ENCODE measurements around the gene PI4K2B.
"Not testable (repeated sequence)": the region's sequence is repeated elsewhere in the genome, so short reads cannot be mapped to it uniquely, and the experiment has no call there.

The PI4K2B gene

GRCh38 chr4:25306518-25307057 is 72.8 kb downstream of the PI4K2B start:
- DNase-seq (ENCODE audit: low spot score): no peak

- no peak for DNase-seq (ENCODE audit: low spot score)
Observed at GRCh38 chr4:25307596-25307995, 73.8 kb downstream of the PI4K2B start.

DNA sequence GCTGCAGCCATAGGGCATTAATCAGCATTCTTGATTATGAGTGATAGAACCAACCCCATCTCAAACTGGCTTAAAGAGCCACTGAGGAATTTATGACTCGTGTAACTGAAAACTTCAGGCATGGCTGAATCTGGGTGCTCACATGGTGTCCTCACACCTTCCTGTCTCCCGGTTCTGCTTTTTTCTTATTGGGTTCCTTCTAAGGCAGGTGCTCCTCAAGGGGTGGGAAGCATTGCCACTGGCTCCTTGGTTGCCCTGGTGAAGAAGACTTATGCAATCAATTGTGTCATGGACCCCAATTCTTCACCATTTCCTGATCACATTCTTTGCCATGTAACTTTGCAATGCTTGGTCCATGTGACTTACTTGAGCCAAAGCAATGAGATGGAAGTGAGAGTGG is 74.5 kb downstream of the PI4K2B start:
- DNase-seq (ENCODE audit: low spot score): no peak

- DNase-seq (ENCODE audit: low spot score): no peak
Observed at GRCh38 chr4:25308761-25309160, 74.9 kb downstream of the PI4K2B start.

DNA sequence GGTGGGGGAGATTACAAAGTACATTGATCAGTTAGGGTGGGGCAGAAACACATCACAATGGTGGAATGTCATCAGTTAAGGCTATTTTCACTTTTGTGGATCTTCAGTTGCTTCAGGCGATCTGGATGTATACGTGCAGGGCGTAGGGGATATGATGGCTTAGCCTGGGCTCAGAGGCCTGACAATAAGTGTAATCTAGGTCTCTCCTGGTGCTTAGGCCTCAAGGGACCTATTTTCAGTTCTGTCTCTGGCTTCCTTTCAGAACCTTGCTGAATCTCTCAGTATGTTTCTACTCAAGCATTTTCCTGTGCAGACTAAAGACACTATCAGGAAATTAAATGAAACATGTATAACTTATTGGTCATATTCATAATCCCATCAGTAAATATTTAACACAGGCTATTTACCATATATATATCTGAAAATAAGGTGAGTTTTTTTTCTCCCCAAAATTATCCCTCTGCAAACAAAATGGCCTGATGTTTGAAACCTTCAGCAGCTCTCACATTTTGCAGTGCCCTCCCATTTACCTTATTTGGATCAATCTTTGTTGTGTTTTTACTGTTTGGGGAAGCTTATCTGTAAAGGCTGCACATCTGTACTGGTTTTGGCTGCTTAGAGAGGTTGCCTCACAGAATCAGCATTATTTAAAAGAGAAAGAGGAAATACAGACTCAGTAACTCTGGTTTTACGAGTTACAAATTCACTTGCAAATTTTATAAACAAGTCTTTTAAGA is 76.4 kb downstream of the PI4K2B start:
- DNase-seq (ENCODE audit: low spot score): no peak

DNA sequence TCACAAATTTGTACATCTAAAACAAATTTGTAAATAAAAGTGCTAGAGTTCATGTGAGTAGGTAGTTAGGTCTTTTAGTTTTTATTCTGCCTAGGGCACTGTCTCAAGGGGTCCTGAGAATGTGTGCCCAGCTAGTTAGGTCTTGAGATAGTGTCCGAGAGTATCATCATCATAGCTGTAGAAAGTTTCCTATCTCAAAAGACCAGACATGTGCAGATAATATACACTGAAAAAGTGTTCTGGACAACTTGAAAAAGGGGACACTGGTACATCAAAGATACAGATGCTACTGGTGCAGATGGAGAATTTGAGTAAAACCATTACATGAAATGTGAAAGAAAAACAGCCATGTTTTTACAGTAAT is 77.0 kb downstream of the PI4K2B start:
- no peak for DNase-seq (ENCODE audit: low spot score)

GRCh38 chr4:25312496-25313200 is 78.8 kb downstream of the PI4K2B start, which contains the start of gene ZCCHC4:
ZCCHC4 (plus strand) TSS chr4:25312774; CDS start chr4:25312810, 36 bp downstream.
- peak; percentile 59 for DNase-seq (ENCODE audit: low spot score)

DNA sequence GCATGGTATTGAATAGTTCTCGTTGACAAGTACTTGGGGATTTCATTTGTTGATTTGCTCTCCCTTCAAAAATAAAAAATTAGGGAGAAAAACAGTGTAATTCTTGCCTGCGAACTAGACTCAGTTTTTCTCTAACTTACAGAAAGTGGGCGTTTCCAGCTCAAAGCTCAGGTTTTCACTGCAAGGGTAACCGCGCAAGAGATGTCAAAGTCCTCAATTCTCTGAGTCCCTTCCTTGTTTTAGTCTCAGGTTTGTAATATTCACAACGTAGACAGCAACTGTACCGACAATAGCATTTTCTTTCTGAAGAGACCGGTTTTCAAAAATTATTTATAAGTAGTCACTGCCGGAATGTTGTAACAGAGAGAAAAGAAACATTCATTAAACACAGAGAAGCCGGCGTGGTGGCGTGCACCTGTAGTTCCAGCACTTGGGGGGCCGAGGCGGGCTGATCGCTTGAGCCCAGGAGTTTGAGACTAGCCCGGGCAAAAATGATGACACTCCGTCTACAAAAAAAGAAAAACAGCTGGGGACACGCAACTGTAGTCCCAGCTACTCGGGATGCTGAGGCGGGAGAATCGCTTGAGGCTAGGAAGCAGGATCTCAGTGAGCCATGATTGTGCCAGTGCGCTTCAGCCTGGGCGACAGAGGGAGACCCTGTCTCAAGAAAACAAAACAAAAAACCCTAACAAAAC is 79.5 kb downstream of the PI4K2B start:
- DNase-seq (ENCODE audit: low spot score): no peak

DNA sequence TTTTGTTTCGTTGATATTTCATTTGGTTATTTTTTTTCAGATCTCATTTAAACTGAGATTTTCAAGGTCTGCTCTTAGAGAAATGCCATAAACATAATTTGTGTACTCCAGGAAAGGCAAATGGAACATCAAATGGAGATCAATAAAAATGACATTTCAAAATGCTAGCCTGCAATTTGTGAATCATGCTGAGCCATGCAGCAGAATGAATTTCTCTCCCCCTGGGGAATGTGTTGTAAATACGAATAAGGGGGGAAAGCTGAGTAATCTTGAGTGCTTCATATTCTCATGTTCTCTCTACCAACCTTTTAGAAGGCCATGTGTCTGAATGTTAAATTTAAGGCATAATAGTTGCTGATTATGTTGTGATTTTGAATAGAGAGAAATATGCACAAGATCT is 86.5 kb downstream of the PI4K2B start:
- DNase-seq (ENCODE audit: low spot score): no peak

DNA sequence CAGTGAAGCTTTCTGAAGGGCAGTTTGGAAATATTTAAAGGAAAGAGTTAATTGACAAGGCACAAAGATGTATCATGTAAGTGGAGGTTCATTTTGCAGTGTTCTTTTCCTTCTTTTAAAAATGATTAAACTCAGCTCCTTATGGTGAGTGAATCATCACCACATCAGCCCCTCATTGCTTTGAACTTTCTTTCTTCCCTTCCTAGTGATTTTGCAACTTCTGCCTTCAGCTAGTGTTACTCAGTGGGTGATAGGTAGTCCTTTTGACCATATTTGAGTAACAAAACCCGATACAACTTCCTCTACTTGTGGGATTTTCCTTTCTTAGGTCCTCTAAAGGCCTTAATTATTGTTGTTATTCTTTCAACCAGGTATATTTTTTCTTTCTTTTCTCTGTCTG is 86.9 kb downstream of the PI4K2B start:
- DNase-seq (ENCODE audit: low spot score): no peak

DNA sequence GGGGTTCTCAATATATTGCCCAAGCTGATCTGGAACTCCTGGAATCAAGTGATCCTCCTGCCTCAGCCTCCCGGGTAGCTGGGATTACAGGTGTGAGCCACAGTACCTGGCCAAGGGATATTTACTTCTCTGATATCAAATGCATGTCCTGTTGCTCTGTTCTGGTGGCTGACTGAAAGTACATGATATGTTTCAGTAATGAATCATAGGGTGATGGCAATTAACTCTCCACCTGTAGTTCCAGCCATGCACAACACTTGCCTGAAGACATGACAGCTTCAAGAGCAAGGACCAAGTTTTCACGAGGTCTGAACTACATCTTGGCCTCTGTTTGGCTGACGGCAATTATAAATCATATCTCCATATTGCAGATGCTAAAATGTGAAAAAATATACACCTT is 87.9 kb downstream of the PI4K2B start:
- DNase-seq (ENCODE audit: low spot score): no peak

DNA sequence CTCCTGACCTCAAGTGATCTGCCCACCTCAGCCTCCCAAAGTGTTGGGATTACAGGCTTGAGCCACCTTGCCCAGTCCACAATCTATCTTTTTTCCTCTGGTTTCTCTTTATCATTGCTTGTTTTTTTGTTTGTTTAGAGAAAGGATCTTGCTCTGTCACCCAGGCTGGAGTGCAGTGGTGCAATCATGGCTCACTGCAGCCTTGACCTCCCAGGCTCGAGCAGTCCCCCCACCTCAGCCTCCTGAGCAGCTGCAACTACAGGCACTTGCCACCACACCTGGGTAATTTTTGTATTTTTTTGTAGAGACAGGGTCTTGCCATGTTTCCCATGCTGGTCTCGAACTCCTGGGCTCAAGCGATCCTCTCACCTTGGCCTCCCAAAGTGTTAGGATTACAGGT is 94.6 kb downstream of the PI4K2B start:
- DNase-seq (ENCODE audit: low spot score): not testable (repeated sequence)

Data from HuH-7.5 (cell line).